Activated CD8-positive, alpha-beta memory T cell treated with anti-CD3 and anti-CD28 coated beads, Interleukin-2, amount 10 ng/mL, durations not matched to agents 7 days and 5 days (primary cell): Measurements from ENCODE around the gene SERINC5. TPM values are rescaled to one million over a fixed set of nuclear protein-coding genes. Genes with fewer than 3 reads are reported as not detected.
A peak's percentile ranks its signal among the peaks of the same experiment; 100 is the strongest.
"Not testable (repeated sequence)": the region's sequence is repeated elsewhere in the genome, so short reads cannot be mapped to it uniquely, and the experiment has no call there.

Source experiments
- ATAC-seq: fragments of 150-1000 bp; cut with Tn5 transposase; one replicate; pipeline ENCODE4 v1.10.0; 2021; ENCODE audit warnings: moderate library complexity
- CTCF ChIA-PET: fragments of 350-600 bp; sonication (Branson Sonifier 250); formaldehyde crosslinking; loops from one replicate; lab custom pipeline; 2021; ENCODE audit warnings: antibody characterized with exemption; lab: Charles Lee
- DNase-seq: peaks from one replicate; pipeline ENCODE4 v3.0.0-alpha.2; 2020
- H3K27ac Mint-ChIP-seq: one replicate; pipeline ENCODE4 v1.8.0; 2021; ENCODE audit warnings: mild to moderate bottlenecking, mixed read lengths
- H3K27me3 Mint-ChIP-seq: one replicate; pipeline ENCODE4 v1.8.0; 2021; ENCODE audit warnings: mixed read lengths
- H3K36me3 Mint-ChIP-seq: one replicate; pipeline ENCODE4 v1.8.0; 2021; ENCODE audit warnings: mild to moderate bottlenecking, mixed read lengths
- H3K4me1 Mint-ChIP-seq: one replicate; pipeline ENCODE4 v1.8.0; 2021; ENCODE audit warnings: mixed read lengths
- H3K4me3 Mint-ChIP-seq: one replicate; pipeline ENCODE4 v1.8.0; 2021; ENCODE audit warnings: mild to moderate bottlenecking, moderate library complexity, mixed read lengths
- H3K9me3 Mint-ChIP-seq: one replicate; pipeline ENCODE4 v1.8.0; 2022; ENCODE audit warnings: low read depth, mixed read lengths
- total RNA-seq, 2 experiments: library from RNA; stranded (reverse); gene quantifications; one replicate each; pipeline ENCODE4 v1.2.3, GENCODE V29; 2021

SERINC5 gene
- total RNA-seq, 2 experiments from 2014 or later = 26.8 to 38.0 TPM

DNA sequence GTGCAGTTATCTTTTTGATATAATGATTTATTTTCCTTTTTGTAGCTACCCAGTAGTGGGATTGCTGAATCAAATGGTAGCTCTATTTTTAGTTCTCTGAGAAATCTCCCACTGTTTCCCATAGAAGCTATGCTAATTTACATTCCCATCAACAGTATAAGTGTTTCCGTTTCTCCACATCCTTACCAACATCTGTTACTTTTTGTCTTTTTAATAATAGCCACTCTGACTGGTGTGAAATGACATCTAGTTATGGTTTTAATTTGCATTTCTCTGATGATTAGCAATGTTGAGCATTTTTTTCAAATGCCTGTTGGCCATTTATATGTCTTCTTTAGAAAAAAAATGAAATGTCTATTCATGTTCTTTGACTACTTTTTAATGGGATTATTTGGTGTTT, 94.7 kb downstream of the SERINC5 start:
- peaks cover 72% of the 10 kb centered on the region for H3K36me3 Mint-ChIP-seq
- H3K4me3 Mint-ChIP-seq = no peak overlapping the region
- no peaks in the 10 kb centered on the region for H3K27me3 Mint-ChIP-seq
- ATAC-seq = no peak
- CTCF ChIA-PET = no interaction called here
- no peaks in the 10 kb centered on the region for H3K4me1 Mint-ChIP-seq
- H3K9me3 Mint-ChIP-seq = peaks cover 2% of the 10 kb centered on the region
- no peak for DNase-seq
- no peak overlapping the region for H3K27ac Mint-ChIP-seq

- no peak overlapping the region for H3K27ac Mint-ChIP-seq
- no peaks in the 10 kb centered on the region for H3K4me1 Mint-ChIP-seq
- peaks cover 68% of the 10 kb centered on the region for H3K36me3 Mint-ChIP-seq
- no peak for DNase-seq
- ATAC-seq = no peak
- peaks cover 2% of the 10 kb centered on the region for H3K9me3 Mint-ChIP-seq
- CTCF ChIA-PET = no interaction called here
- no peaks in the 10 kb centered on the region for H3K27me3 Mint-ChIP-seq
- no peak overlapping the region for H3K4me3 Mint-ChIP-seq
These were observed 95.6 kb downstream of the SERINC5 start for GRCh38 chr5:80160242-80160641.

- no peaks in the 10 kb centered on the region for H3K27me3 Mint-ChIP-seq
- H3K9me3 Mint-ChIP-seq = peaks cover 2% of the 10 kb centered on the region
- DNase-seq = peak; percentile 27
- no peak for ATAC-seq
- H3K27ac Mint-ChIP-seq = no peak overlapping the region
- CTCF ChIA-PET = no interaction called here
- H3K4me1 Mint-ChIP-seq = peaks cover 3% of the 10 kb centered on the region
- H3K4me3 Mint-ChIP-seq = no peak overlapping the region
- H3K36me3 Mint-ChIP-seq = peaks cover 67% of the 10 kb centered on the region
These were observed 96.6 kb downstream of the SERINC5 start for GRCh38 chr5:80159133-80159815.

- Mint-ChIP-seq H3K27ac (no peak overlapping the region), H3K4me1 (peaks cover 19% of the 10 kb centered on the region), H3K27me3 (no peaks in the 10 kb centered on the region), H3K36me3 (peaks cover 55% of the 10 kb centered on the region), H3K4me3 (no peak overlapping the region), H3K9me3 (no peaks in the 10 kb centered on the region)
- CTCF ChIA-PET = interaction anchor here (1.0 kb wide), 2 partner anchors 9 to 64 kb away, joined by 3 read pairs; no protein-coding TSS in a partner anchor
- DNase-seq (no peak), ATAC-seq (no peak)
These were observed 99.7 kb downstream of the SERINC5 start for GRCh38 chr5:80156156-80156555.

GRCh38 chr5:80154749-80155148, 101.1 kb downstream of the SERINC5 start:
- no peak overlapping the region for H3K27ac Mint-ChIP-seq
- CTCF ChIA-PET = no interaction called here
- H3K27me3 Mint-ChIP-seq = no peaks in the 10 kb centered on the region
- H3K4me3 Mint-ChIP-seq = no peak overlapping the region
- H3K9me3 Mint-ChIP-seq = no peaks in the 10 kb centered on the region
- H3K4me1 Mint-ChIP-seq = peaks cover 22% of the 10 kb centered on the region
- ATAC-seq = no peak
- H3K36me3 Mint-ChIP-seq = peaks cover 56% of the 10 kb centered on the region
- no peak for DNase-seq

DNA sequence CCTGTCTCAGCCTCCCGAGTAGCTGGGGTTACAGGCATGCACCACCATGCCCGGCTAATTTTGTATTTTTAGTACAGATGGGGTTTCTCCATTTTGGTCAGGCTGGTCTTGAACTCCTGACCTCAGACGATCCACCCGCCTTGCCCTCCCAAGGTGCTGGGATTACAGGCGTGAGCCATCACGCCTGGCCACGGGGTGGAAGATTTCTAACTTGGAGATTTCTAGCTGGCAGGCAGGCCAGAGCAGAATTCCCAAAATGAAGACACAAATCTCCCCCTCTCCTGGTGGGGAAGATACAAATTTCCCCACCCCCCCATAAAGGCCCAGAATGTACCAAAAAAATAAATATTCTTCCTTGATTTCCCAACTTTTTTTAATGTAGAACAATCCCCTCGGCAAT, 101.6 kb downstream of the SERINC5 start:
- H3K27me3 Mint-ChIP-seq, H3K9me3 Mint-ChIP-seq, CTCF ChIA-PET, H3K4me3 Mint-ChIP-seq, H3K27ac Mint-ChIP-seq, ATAC-seq, DNase-seq: not testable (repeated sequence)
- H3K4me1 Mint-ChIP-seq = peaks cover 22% of the 10 kb centered on the region
- H3K36me3 Mint-ChIP-seq = peaks cover 55% of the 10 kb centered on the region

DNA sequence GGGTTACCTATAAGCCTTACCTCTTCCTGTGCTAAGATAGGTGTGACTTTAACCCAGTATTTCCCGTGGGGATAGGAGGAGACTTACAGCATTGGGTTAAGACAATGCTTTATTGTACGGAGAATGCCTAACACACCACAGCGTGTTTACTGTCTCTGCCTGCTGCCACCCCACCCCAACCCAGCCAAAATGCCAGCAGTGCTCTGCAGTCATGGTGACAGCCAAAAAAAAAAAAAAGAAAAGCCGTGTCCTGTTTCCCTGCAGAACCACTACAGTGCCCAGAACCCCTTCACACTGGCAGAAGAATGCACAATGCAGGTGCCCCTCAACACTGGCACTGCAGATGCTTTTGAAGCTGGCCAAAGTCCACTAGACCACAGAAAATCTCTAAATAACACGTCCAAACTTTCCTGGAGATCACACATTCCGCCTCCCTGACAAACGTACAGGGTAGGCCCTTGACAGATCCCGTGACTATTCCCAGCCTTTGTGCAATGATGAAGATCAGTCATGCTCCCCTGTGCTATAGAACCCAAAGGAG, 102.2 kb downstream of the SERINC5 start:
- peaks cover 51% of the 10 kb centered on the region for H3K36me3 Mint-ChIP-seq
- DNase-seq = no peak
- ATAC-seq = no peak
- H3K4me1 Mint-ChIP-seq = peaks cover 22% of the 10 kb centered on the region
- CTCF ChIA-PET = no interaction called here
- H3K4me3 Mint-ChIP-seq = no peak overlapping the region
- no peaks in the 10 kb centered on the region for H3K9me3 Mint-ChIP-seq
- H3K27me3 Mint-ChIP-seq = no peaks in the 10 kb centered on the region
- H3K27ac Mint-ChIP-seq = peak overlapping the region; percentile 52

GRCh38 chr5:80152778-80153177, 103.1 kb downstream of the SERINC5 start:
- Mint-ChIP-seq H3K36me3 (peaks cover 46% of the 10 kb centered on the region), H3K9me3 (no peaks in the 10 kb centered on the region), H3K27ac (peak overlapping the region; percentile 49), H3K4me3 (no peak overlapping the region), H3K4me1 (peaks cover 22% of the 10 kb centered on the region), H3K27me3 (no peaks in the 10 kb centered on the region)
- no peak for DNase-seq
- ATAC-seq = no peak
- CTCF ChIA-PET = interaction anchor here (1.3 kb wide), 1 partner anchor 12 kb away, joined by 3 read pairs; no protein-coding TSS in a partner anchor

- no peak for ATAC-seq
- DNase-seq = no peak
- Mint-ChIP-seq H3K27me3 (no peaks in the 10 kb centered on the region), H3K4me3 (no peak overlapping the region), H3K4me1 (peaks cover 22% of the 10 kb centered on the region), H3K36me3 (peaks cover 46% of the 10 kb centered on the region), H3K9me3 (no peaks in the 10 kb centered on the region), H3K27ac (no peak overlapping the region)
- CTCF ChIA-PET = interaction anchor here (1.3 kb wide), 1 partner anchor 11 kb away, joined by 3 read pairs; no protein-coding TSS in a partner anchor
These were observed 104.0 kb downstream of the SERINC5 start for GRCh38 chr5:80151890-80152289.

DNA sequence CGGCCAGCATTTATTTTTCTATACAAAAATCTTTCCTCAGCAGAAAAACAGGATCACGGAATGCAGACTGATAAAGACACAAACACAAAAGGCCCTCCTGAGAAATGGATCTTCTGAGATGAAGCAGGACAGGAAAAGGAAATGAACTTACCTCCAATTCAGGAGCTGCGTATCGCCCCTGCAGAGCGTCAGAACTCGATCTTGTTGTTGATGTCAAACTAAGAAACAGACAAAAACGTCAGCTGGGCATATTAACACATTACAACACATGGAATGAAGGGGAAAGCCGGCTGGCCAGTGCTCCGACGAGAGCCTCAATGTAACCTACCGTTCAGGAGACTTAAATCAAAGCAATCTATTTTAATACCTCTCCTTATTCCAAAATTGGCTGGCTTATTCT, 105.1 kb downstream of the SERINC5 start:
- no peak overlapping the region for H3K4me3 Mint-ChIP-seq
- H3K9me3 Mint-ChIP-seq = no peaks in the 10 kb centered on the region

DNA sequence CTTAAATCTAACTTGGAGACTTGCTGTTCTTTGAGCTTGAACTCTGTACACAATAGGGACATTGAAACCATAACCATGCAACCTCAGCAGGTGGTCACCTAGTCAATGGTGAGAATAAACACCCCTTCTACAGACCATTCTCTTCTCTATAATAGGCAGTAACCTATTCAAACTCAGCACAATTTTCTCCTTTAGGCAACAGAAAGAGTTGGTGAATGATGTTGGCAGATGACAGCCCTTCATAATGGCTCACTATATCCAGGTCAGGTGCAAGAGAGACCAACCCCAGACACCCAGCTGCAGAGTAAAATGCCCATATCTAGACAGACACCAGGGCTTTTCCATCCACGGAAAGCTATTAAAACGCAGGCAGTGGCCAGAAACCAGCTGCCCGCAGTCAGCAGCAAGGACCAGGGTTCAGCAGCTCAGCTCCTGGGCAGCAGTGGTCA, 106.7 kb downstream of the SERINC5 start:
- Mint-ChIP-seq H3K27ac (no peak overlapping the region), H3K9me3 (no peaks in the 10 kb centered on the region), H3K36me3 (peaks cover 55% of the 10 kb centered on the region), H3K27me3 (no peaks in the 10 kb centered on the region), H3K4me1 (peaks cover 19% of the 10 kb centered on the region), H3K4me3 (no peak overlapping the region)
- no peak for DNase-seq
- CTCF ChIA-PET = no interaction called here
- ATAC-seq = no peak

More for the DNA sequence above, 105.1 kb downstream of the SERINC5 start:
- no peak for DNase-seq
- no peak for ATAC-seq
- H3K36me3 Mint-ChIP-seq = peaks cover 51% of the 10 kb centered on the region
- CTCF ChIA-PET = no interaction called here
- peaks cover 22% of the 10 kb centered on the region for H3K4me1 Mint-ChIP-seq
- H3K27ac Mint-ChIP-seq = peak overlapping the region; percentile 22
- no peaks in the 10 kb centered on the region for H3K27me3 Mint-ChIP-seq

DNA sequence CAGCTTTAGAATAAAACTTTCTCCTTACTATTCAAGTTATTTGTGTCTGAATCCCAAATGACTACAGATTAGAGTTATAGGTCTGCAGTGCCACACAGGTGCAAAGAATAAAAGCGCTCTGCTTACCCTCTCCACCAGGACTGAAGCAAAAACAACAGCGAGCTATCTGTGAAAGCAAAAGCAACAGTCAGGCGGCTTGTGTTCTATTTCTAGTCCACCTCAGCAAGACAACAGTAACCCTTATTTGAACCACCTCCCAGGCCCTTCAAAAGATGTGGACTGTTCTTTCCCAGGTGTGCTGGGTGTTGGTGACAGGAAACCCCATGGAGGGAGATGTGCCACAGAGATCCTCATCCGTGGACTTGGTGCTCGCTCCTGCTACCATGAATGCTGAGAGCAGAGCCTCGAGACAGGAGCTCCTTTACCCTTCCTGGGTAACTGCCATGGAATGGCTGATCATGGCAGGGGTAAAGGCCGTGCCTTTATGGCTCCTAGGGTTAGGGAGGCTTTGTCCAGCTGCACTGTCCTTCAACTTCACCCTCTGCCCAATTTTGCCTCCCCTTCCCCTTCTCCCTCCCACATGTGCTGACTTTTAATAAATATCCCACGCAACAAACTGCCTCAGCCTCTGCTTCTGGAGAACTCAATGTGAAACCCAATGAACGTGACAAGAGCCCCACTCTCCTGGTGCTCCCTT, 108.6 kb downstream of the SERINC5 start:
- Mint-ChIP-seq H3K27me3 (no peaks in the 10 kb centered on the region), H3K27ac (no peak overlapping the region), H3K9me3 (no peaks in the 10 kb centered on the region), H3K36me3 (peaks cover 60% of the 10 kb centered on the region), H3K4me1 (peaks cover 13% of the 10 kb centered on the region), H3K4me3 (no peak overlapping the region)
- peak; percentile 31 for DNase-seq
- ATAC-seq = no peak
- CTCF ChIA-PET = interaction anchor here (1.1 to 1.3 kb wide), 3 partner anchors 9 to 55 kb away, joined by 3 to 4 read pairs (median 3); no protein-coding TSS in a partner anchor

GRCh38 chr5:80146046-80146445, 109.8 kb downstream of the SERINC5 start:
- H3K36me3 Mint-ChIP-seq = peaks cover 52% of the 10 kb centered on the region
- H3K4me1 Mint-ChIP-seq = peaks cover 17% of the 10 kb centered on the region
- ATAC-seq (no peak), DNase-seq (no peak)
- no peaks in the 10 kb centered on the region for H3K27me3 Mint-ChIP-seq
- no peaks in the 10 kb centered on the region for H3K9me3 Mint-ChIP-seq
- no peak overlapping the region for H3K27ac Mint-ChIP-seq
- CTCF ChIA-PET = interaction anchor here (0.5 to 1.3 kb wide), 2 partner anchors 54 to 468 kb away, joined by 3 to 4 read pairs; no protein-coding TSS in a partner anchor
- no peak overlapping the region for H3K4me3 Mint-ChIP-seq
